Naive thymus-derived CD4-positive, alpha-beta T cell (primary cell): ENCODE data around the gene ULK4. TPM values are rescaled to one million over a fixed set of nuclear protein-coding genes. Genes with fewer than 3 reads are reported as not detected.
"Not testable (repeated sequence)": the region's sequence is repeated elsewhere in the genome, so short reads cannot be mapped to it uniquely, and the experiment has no call there.

Experiments
- ATAC-seq: fragments of 150-1000 bp; cut with Tn5 transposase; 2 replicates; pipeline ENCODE4 v1.10.0; 2021; ENCODE audit warnings: mild to moderate bottlenecking, moderate library complexity
- CTCF ChIA-PET: fragments of 350-600 bp; sonication (Branson Sonifier 250); formaldehyde crosslinking; loops from one replicate; lab custom pipeline; 2021; ENCODE audit warnings: antibody characterized with exemption; lab: Charles Lee
- POLR2A ChIA-PET: fragments of 350-600 bp; sonication (Branson Sonifier 250); formaldehyde crosslinking; loops from one replicate; lab custom pipeline; 2021; ENCODE audit warnings: antibody characterized with exemption, inconsistent platforms; lab: Charles Lee
- DNase-seq, 9 donors: peaks; one replicate each; pipeline versions ENCODE4 v3.0.0 to v3.0.0-alpha.2; 2020 to 2022; ENCODE audit warnings: mixed read lengths in 1 of 9
- H3K27ac ChIP-seq: one replicate; pipeline ENCODE4 v1.7.0; 2013; ENCODE audit warnings: mild to moderate bottlenecking, low read depth, low read length, moderate library complexity
- H3K27me3 ChIP-seq, 2 donors: one replicate each; pipeline ENCODE4 v1.7.0; 2013; ENCODE audit warnings: low read length in 2 of 2, mild to moderate bottlenecking in 2 of 2, moderate library complexity in 2 of 2; ENCODE audit not compliant: control insufficient read depth in 2 of 2, insufficient read depth in 2 of 2
- H3K36me3 ChIP-seq, 3 experiments: 1 replicate in 2 of 3; 2 replicates in 1 of 3; pipeline ENCODE4 v1.7.0; 2013; ENCODE audit warnings: low read length in 3 of 3, mild to moderate bottlenecking in 3 of 3, moderate library complexity in 1 of 3; ENCODE audit not compliant: insufficient read depth in 3 of 3, control insufficient read depth in 2 of 3
- H3K4me1 ChIP-seq, 2 donors: one replicate each; pipeline ENCODE4 v1.7.0; 2013; ENCODE audit warnings: low read length in 2 of 2, mild to moderate bottlenecking in 2 of 2, moderate library complexity in 1 of 2; ENCODE audit not compliant: control insufficient read depth in 2 of 2, insufficient read depth in 2 of 2
- H3K4me3 ChIP-seq: 2 replicates; pipeline ENCODE4 v1.7.0; 2013; ENCODE audit warnings: mild to moderate bottlenecking, low read length
- H3K9me3 ChIP-seq, 3 experiments: 1 replicate in 2 of 3; 2 replicates in 1 of 3; pipeline ENCODE4 v1.7.0; 2013; ENCODE audit warnings: low read length in 3 of 3; ENCODE audit not compliant: control insufficient read depth in 2 of 3
- H3K27ac Mint-ChIP-seq, 9 donors: one replicate each; pipeline ENCODE4 v1.8.0; 2020 to 2022; ENCODE audit warnings: mixed read lengths in 9 of 9, mild to moderate bottlenecking in 8 of 9, moderate library complexity in 5 of 9, inconsistent platforms in 2 of 9
- H3K27me3 Mint-ChIP-seq, 5 donors: one replicate each; pipeline ENCODE4 v1.8.0; 2021 to 2022; ENCODE audit warnings: mixed read lengths in 5 of 5, mild to moderate bottlenecking in 1 of 5
- H3K36me3 Mint-ChIP-seq, 5 donors: one replicate each; pipeline ENCODE4 v1.8.0; 2020 to 2022; ENCODE audit warnings: mixed read lengths in 5 of 5, mild to moderate bottlenecking in 3 of 5, inconsistent platforms in 1 of 5
- H3K4me1 Mint-ChIP-seq, 7 donors: one replicate each; pipeline ENCODE4 v1.8.0; 2020 to 2022; ENCODE audit warnings: mixed read lengths in 7 of 7, mild to moderate bottlenecking in 3 of 7, inconsistent platforms in 1 of 7
- H3K4me3 Mint-ChIP-seq, 10 donors: one replicate each; pipeline ENCODE4 v1.8.0; 2020 to 2022; ENCODE audit warnings: mild to moderate bottlenecking in 10 of 10, mixed read lengths in 10 of 10, moderate library complexity in 6 of 10, inconsistent platforms in 2 of 10
- H3K9me3 Mint-ChIP-seq, 11 donors: one replicate each; pipeline ENCODE4 v1.8.0; 2020 to 2022; ENCODE audit warnings: mixed read lengths in 11 of 11, mild to moderate bottlenecking in 4 of 11, inconsistent platforms in 1 of 11, moderate library complexity in 1 of 11
- intact Hi-C, 2 donors: fragments of 100-400 bp; cut with micrococcal nuclease; formaldehyde crosslinking; loops; one replicate each; pipeline ENCODE4 v1.15.1; 2023
- polyA plus RNA-seq, 2 donors: library from polyadenylated mRNA; unstranded; fragments of 300-500 nt; fragmentation: Illumina TruSeq; gene quantifications; one replicate each; pipeline ENCODE4 v1.2.3, GENCODE V29; 2021
- total RNA-seq, 6 experiments: library from RNA in 5 of 6; stranded (reverse) in 5 of 6; gene quantifications; 1 replicate in 5 of 6; 2 replicates in 1 of 6; pipeline ENCODE4 v1.2.3 and lab custom pipeline; 2021 to 2026

ULK4 gene
- total and polyA plus RNA-seq, 7 experiments from 2014 or later: 6.6 to 22.3 (median 18.9) TPM

GRCh38 chr3:41683666-41684350 lies 278.1 kb downstream of the ULK4 start:
- H3K36me3 ChIP-seq: no peaks in the 10 kb centered on the region
- no peak for ATAC-seq
- POLR2A ChIA-PET: no interaction called here
- Mint-ChIP-seq H3K4me1 (no peaks in the 10 kb centered on the region), H3K27me3 (no peaks in the 10 kb centered on the region), H3K36me3 (peaks cover 0 to 61% (median 33%) of the 10 kb centered on the region in 5 donors), H3K9me3 (peaks cover 0 to 13% (median 0%) of the 10 kb centered on the region in 11 donors), H3K4me3 (no peak overlapping the region), H3K27ac (no peak overlapping the region)
- CTCF ChIA-PET: interaction anchor here (1.0 kb wide), 1 partner anchor 97 kb away, joined by 3 read pairs; no protein-coding TSS in a partner anchor
- H3K27me3 ChIP-seq: no peaks in the 10 kb centered on the region
- no peak overlapping the region for H3K27ac ChIP-seq
- H3K4me3 ChIP-seq: no peak overlapping the region
- no peak for DNase-seq
- intact Hi-C loops: no loop called here
- no peaks in the 10 kb centered on the region for H3K9me3 ChIP-seq
- no peaks in the 10 kb centered on the region for H3K4me1 ChIP-seq

DNA sequence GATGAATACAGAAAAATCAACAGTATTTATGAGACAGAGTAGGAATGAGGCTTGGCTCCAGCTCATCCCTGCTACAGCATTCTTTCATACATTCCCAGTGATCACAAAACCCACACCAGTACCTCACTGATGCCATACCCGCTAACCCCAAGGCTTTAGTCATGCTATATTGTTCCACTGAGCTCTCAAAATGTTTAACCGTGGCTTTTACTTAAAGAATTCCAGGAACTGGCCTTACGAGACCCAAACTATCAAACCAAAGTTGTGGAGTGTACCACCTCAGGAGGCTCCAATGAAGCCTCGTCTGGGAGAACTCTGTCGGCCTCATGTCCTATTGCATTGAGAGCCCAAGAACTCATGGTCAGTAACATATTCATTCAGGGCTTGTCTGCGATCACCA lies 278.9 kb downstream of the ULK4 start:
- Mint-ChIP-seq H3K4me1 (no peaks in the 10 kb centered on the region), H3K27ac (no peak overlapping the region), H3K4me3 (no peak overlapping the region), H3K9me3 (peaks cover 0 to 13% (median 0%) of the 10 kb centered on the region in 11 donors), H3K36me3 (peaks cover 0 to 62% (median 29%) of the 10 kb centered on the region in 5 donors), H3K27me3 (no peaks in the 10 kb centered on the region)
- CTCF ChIA-PET: no interaction called here
- Histone ChIP-seq H3K36me3 (no peaks in the 10 kb centered on the region), H3K27ac (no peak overlapping the region), H3K4me3 (no peak overlapping the region), H3K4me1 (no peaks in the 10 kb centered on the region), H3K27me3 (no peaks in the 10 kb centered on the region), H3K9me3 (no peaks in the 10 kb centered on the region)
- DNase-seq (no peak), ATAC-seq (no peak)
- POLR2A ChIA-PET: no interaction called here
- intact Hi-C loops: no loop called here

DNA sequence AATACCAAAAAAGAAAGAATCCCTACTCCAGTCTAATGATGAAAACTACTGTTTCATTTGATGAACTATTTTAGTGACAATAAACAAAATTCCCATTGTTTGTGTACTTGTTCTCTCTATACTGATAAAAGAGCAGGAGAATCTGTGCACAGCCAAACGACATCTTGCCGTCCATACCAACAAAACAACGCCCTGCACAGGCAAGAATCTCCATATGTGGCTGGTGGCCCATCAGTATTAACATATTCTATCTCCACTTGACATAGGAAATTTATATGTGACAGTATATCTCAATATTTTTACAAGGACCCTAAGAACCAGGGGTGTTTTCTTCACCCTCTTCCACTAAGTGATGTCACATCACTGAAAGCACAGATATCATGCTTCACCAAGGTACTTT lies 279.5 kb downstream of the ULK4 start:
- no peak overlapping the region for H3K4me3 Mint-ChIP-seq
- ATAC-seq (no peak), DNase-seq (no peak)
- peaks cover 0 to 64% (median 27%) of the 10 kb centered on the region in 5 donors for H3K36me3 Mint-ChIP-seq
- intact Hi-C loops: no loop called here
- no peak overlapping the region for H3K27ac Mint-ChIP-seq
- no peaks in the 10 kb centered on the region for H3K4me1 Mint-ChIP-seq
- H3K4me3 ChIP-seq: no peak overlapping the region
- CTCF ChIA-PET: no interaction called here
- no peaks in the 10 kb centered on the region for H3K36me3 ChIP-seq
- H3K27me3 Mint-ChIP-seq: no peaks in the 10 kb centered on the region
- H3K9me3 Mint-ChIP-seq: peaks cover 0 to 13% (median 0%) of the 10 kb centered on the region in 11 donors
- no peaks in the 10 kb centered on the region for H3K27me3 ChIP-seq
- no peaks in the 10 kb centered on the region for H3K9me3 ChIP-seq
- POLR2A ChIA-PET: no interaction called here
- no peak overlapping the region for H3K27ac ChIP-seq
- H3K4me1 ChIP-seq: no peaks in the 10 kb centered on the region

GRCh38 chr3:41681479-41681878 lies 280.4 kb downstream of the ULK4 start:
- no peaks in the 10 kb centered on the region for H3K27me3 ChIP-seq
- Mint-ChIP-seq H3K4me1 (no peaks in the 10 kb centered on the region), H3K27me3 (no peaks in the 10 kb centered on the region), H3K27ac (no peak overlapping the region), H3K4me3 (no peak overlapping the region), H3K36me3 (peaks cover 0 to 63% (median 27%) of the 10 kb centered on the region in 5 donors), H3K9me3 (peaks cover 0 to 13% (median 0%) of the 10 kb centered on the region in 11 donors)
- DNase-seq (no peak), ATAC-seq (no peak)
- H3K36me3 ChIP-seq: no peaks in the 10 kb centered on the region
- no peak overlapping the region for H3K4me3 ChIP-seq
- intact Hi-C loops: no loop called here
- CTCF ChIA-PET: no interaction called here
- POLR2A ChIA-PET: no interaction called here
- no peaks in the 10 kb centered on the region for H3K4me1 ChIP-seq
- no peak overlapping the region for H3K27ac ChIP-seq
- no peaks in the 10 kb centered on the region for H3K9me3 ChIP-seq

GRCh38 chr3:41679374-41679773 lies 282.5 kb downstream of the ULK4 start:
- Mint-ChIP-seq H3K36me3 (peaks cover 0 to 57% (median 18%) of the 10 kb centered on the region in 5 donors), H3K27me3 (no peaks in the 10 kb centered on the region), H3K4me3 (no peak overlapping the region), H3K27ac (no peak overlapping the region), H3K9me3 (no peaks in the 10 kb centered on the region), H3K4me1 (no peaks in the 10 kb centered on the region)
- Histone ChIP-seq H3K36me3 (no peaks in the 10 kb centered on the region), H3K27ac (no peak overlapping the region), H3K9me3 (no peaks in the 10 kb centered on the region), H3K4me3 (no peak overlapping the region), H3K4me1 (no peaks in the 10 kb centered on the region), H3K27me3 (no peaks in the 10 kb centered on the region)
- POLR2A ChIA-PET: no interaction called here
- no peak for ATAC-seq
- CTCF ChIA-PET: no interaction called here
- no peak for DNase-seq
- intact Hi-C loops: no loop called here

GRCh38 chr3:41675102-41675501 lies 286.8 kb downstream of the ULK4 start:
- POLR2A ChIA-PET, H3K27me3 ChIP-seq, H3K4me3 Mint-ChIP-seq, H3K27ac ChIP-seq, H3K36me3 ChIP-seq, H3K4me1 Mint-ChIP-seq, intact Hi-C loops, ATAC-seq, CTCF ChIA-PET, H3K4me1 ChIP-seq, H3K9me3 ChIP-seq, H3K27me3 Mint-ChIP-seq, H3K4me3 ChIP-seq, H3K27ac Mint-ChIP-seq, DNase-seq: not testable (repeated sequence)
- Mint-ChIP-seq H3K36me3 (peaks cover 0 to 42% (median 27%) of the 10 kb centered on the region in 5 donors), H3K9me3 (peaks cover 0 to 16% (median 5%) of the 10 kb centered on the region in 11 donors)

DNA sequence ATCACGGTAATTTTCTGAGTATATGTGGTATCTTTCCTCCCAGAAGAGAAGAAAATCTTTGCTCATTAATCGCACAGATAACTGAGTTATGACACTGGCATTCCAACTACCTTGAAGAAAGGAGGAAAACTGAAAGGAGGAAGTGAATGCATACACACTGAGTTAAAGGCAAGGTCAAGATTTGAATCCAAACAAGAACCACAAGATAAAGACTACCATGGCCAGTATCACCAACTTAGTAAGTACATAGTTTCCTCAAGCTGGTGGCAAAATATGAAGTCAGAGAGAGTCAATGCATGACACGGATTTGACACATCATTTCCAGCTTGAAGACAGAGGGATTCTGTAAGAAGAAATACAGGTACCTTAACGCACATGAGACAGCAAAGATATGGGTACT lies 287.5 kb downstream of the ULK4 start:
- Mint-ChIP-seq H3K9me3 (peaks cover 0 to 16% (median 5%) of the 10 kb centered on the region in 11 donors), H3K27ac (no peak overlapping the region), H3K4me1 (no peaks in the 10 kb centered on the region), H3K27me3 (no peaks in the 10 kb centered on the region), H3K36me3 (peaks cover 0 to 37% (median 27%) of the 10 kb centered on the region in 5 donors), H3K4me3 (no peak overlapping the region)
- ChIA-PET CTCF (no interaction called here), POLR2A (no interaction called here)
- Histone ChIP-seq H3K27me3 (no peaks in the 10 kb centered on the region), H3K36me3 (no peaks in the 10 kb centered on the region), H3K9me3 (no peaks in the 10 kb centered on the region), H3K4me3 (no peak overlapping the region), H3K4me1 (no peaks in the 10 kb centered on the region), H3K27ac (no peak overlapping the region)
- intact Hi-C loops: no loop called here
- ATAC-seq: no peak
- DNase-seq: no peak
